Activated naive CD4-positive, alpha-beta T cell treated with anti-CD3 and anti-CD28 coated beads for 36 hours (primary cell): ENCODE results near the gene AGPAT2. TPM values are rescaled to one million over a fixed set of nuclear protein-coding genes. Genes with fewer than 3 reads are reported as not detected.
A peak's percentile ranks its signal among the peaks of the same experiment; 100 is the strongest.

ENCODE experiments used
- CTCF ChIA-PET: fragments of 350-600 bp; sonication (Branson Sonifier 250); formaldehyde crosslinking; loops from one replicate; lab custom pipeline; 2021; ENCODE audit warnings: antibody characterized with exemption; lab: Charles Lee
- DNase-seq: peaks from one replicate; pipeline ENCODE4 v3.0.0-alpha.2; 2020
- H3K27ac Mint-ChIP-seq: one replicate; pipeline ENCODE4 v1.8.0; 2021; ENCODE audit warnings: mild to moderate bottlenecking, mixed read lengths
- H3K27me3 Mint-ChIP-seq: one replicate; pipeline ENCODE4 v1.8.0; 2021; ENCODE audit warnings: low read depth, mixed read lengths
- H3K36me3 Mint-ChIP-seq: one replicate; pipeline ENCODE4 v1.8.0; 2021; ENCODE audit warnings: low read depth, mixed read lengths
- H3K4me1 Mint-ChIP-seq: one replicate; pipeline ENCODE4 v1.8.0; 2021; ENCODE audit warnings: low read depth, mixed read lengths
- H3K4me3 Mint-ChIP-seq: one replicate; pipeline ENCODE4 v1.8.0; 2021; ENCODE audit warnings: mild to moderate bottlenecking, moderate library complexity, mixed read lengths
- H3K9me3 Mint-ChIP-seq: one replicate; pipeline ENCODE4 v1.8.0; 2021; ENCODE audit warnings: mixed read lengths
- intact Hi-C: fragments of 100-400 bp; cut with micrococcal nuclease; formaldehyde crosslinking; loops from one replicate; pipeline ENCODE4 v1.15.1; 2023
- total RNA-seq, 2 experiments: library from RNA; stranded (reverse); gene quantifications; one replicate each; pipeline ENCODE4 v1.2.3, GENCODE V29; 2021

Gene AGPAT2
- 1 to 10 TPM; 8.7 to 9.4 TPM for total RNA-seq

DNA sequence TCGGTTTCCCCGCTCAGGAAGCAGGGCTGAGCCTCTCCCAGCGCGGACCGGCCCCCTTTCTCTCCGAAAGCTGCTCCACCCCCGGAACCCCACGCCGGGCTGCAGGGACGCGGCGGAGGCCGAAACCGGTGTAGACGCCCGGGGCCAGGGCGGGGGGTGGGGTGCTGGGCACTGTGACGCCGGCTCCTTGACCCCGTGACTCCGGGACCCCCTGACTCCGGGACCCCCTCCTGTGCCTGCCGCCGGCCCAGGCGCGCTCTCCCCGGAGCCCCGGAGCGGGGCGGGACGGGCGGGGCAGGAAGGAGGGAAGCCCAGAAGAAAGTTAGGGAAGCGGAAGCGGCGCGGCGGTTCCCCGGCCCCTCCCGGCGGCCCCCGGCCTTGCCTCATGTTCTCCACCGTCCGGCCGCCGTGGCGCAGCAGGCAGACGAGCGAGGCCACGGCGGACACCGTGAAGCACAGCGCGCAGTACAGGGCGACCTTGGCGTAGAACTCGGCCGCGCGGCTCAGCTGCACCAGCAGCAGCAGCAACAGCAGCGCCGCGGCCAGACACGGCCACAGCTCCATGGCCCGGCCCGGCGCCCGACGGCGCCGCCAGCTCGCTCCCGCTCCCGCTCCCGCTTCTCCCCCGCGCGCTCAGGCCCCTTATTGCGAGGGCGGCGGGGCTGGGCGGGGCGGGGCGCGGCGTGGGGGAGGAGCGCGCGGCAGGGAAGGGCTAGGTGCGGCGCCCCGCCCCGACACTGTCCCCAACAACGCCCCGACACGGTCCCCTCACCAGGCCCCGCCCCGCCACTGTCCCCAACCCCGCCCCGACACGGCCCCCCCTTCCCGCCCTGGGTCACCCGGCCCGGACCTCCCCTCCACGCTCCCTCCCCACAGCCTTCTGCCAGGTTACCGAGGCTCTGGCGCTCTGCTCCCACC lies at the start of gene AGPAT2:
Gene AGPAT2, minus strand, starts transcription at position 664 of the 918 bp plus-strand sequence. Its CDS starts 100 bp downstream, at position 564.
- peak within 1 kb of the TSS; percentile 74 for H3K4me3 Mint-ChIP-seq
- H3K27ac Mint-ChIP-seq = no peak within 1 kb of the TSS
- peak; percentile 65 for DNase-seq
- peaks cover 3% of the 10 kb centered on the region for H3K4me1 Mint-ChIP-seq
- intact Hi-C loops = loop anchor here (2.0 kb wide), 1 partner anchor 42 kb away; no protein-coding TSS in a partner anchor
- no peaks in the 10 kb centered on the region for H3K9me3 Mint-ChIP-seq
- no peaks in the 10 kb centered on the region for H3K36me3 Mint-ChIP-seq
- no peaks in the 10 kb centered on the region for H3K27me3 Mint-ChIP-seq
- CTCF ChIA-PET = no interaction called here

DNA sequence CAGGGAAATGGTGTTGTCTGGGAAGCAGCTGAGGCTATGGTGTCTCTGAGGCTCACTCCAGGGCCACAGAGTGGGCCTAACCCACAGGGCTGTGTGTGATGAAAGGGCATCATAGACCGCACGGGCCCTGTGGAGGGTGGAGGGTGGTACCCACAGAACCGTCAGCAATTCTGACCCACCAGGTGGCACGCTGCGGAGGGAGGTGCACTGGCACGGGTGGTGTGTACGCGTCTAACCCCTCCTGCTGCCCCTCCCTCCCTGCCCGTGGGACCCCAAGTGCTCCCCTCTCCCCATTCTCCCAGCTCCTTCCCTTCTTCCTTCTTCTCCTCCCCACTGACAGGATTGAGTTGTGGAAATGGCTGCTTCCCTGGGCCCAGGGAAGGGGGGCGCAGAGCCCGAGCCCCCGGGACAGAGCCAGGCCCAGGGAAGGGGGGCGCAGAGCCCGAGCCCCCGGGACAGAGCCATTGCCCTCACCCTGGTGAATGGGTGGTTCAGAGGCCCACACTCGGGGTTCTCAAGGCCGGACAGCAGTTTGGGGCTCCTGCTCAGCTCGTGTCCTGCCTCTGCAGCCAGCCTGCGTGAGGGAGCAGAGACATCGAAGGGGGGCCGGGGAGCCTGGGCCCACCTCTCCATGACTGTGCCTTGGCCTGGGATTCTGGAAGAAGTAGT lies 48.7 kb upstream of the AGPAT2 start:
- no peaks in the 10 kb centered on the region for H3K27me3 Mint-ChIP-seq
- H3K4me1 Mint-ChIP-seq = peaks cover 22% of the 10 kb centered on the region
- no peak overlapping the region for H3K4me3 Mint-ChIP-seq
- no peak for DNase-seq
- intact Hi-C loops = no loop called here
- H3K36me3 Mint-ChIP-seq = no peaks in the 10 kb centered on the region
- no peaks in the 10 kb centered on the region for H3K9me3 Mint-ChIP-seq
- CTCF ChIA-PET = no interaction called here
- H3K27ac Mint-ChIP-seq = no peak overlapping the region

DNA sequence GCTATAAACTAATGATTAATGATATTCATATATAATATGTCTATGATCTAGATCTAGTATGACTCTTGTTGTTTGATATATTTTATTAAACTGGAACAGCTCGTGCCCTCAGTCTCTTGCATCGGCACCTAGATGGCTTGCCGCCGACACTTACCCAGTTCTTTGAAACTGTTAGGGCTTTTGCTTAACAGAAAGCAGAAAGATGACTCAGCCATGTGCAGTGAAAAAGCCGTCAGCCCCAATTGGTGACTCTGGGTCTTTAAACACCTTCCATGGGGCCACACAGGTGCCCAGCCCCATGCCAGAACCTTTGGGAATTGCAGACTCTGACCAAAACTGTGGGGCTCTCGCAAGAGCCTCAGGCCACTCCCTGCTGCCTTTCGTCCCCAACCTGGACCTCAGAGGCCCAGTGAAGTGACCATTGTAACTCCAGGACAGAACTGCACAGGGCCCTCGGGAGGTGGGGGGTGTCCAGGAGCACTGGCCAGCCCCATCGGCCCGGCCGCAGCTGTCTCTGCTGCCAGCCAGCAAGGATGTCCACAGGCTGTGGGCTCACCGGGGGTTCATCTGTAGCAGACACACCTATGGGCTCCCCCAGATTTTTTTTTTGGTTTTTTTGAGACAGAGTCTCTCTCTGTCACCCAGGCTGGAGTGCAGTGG lies 47.7 kb upstream of the AGPAT2 start:
- H3K4me3 Mint-ChIP-seq = no peak overlapping the region
- H3K36me3 Mint-ChIP-seq = no peaks in the 10 kb centered on the region
- H3K27me3 Mint-ChIP-seq = no peaks in the 10 kb centered on the region
- no peak overlapping the region for H3K27ac Mint-ChIP-seq
- H3K9me3 Mint-ChIP-seq = no peaks in the 10 kb centered on the region
- CTCF ChIA-PET = no interaction called here
- H3K4me1 Mint-ChIP-seq = peaks cover 20% of the 10 kb centered on the region
- intact Hi-C loops = no loop called here
- DNase-seq = peak; percentile 42

DNA sequence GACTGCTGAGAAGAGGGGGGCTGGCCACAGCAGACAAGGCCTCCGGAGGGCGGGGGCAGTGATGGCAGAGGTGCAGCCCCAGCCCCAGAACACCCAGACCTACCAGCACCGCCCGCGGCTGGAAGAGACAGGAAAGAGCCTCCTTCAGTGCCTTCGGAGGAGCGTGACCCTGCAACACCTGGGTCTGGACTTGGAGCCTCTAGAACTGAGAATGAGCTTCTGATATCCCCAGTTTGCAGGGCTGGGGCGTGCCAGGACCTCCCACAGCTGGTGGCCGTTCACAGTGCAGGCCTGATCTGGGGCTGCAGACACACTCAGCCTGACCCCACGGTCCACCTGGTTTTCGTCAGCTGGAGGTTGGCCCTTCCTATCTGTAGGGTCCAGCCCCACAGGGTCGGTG lies 46.4 kb upstream of the AGPAT2 start:
- no peaks in the 10 kb centered on the region for H3K27me3 Mint-ChIP-seq
- no peaks in the 10 kb centered on the region for H3K9me3 Mint-ChIP-seq
- no peak overlapping the region for H3K4me3 Mint-ChIP-seq
- no peak for DNase-seq
- intact Hi-C loops = no loop called here
- CTCF ChIA-PET = no interaction called here
- H3K36me3 Mint-ChIP-seq = no peaks in the 10 kb centered on the region
- no peak overlapping the region for H3K27ac Mint-ChIP-seq
- peaks cover 27% of the 10 kb centered on the region for H3K4me1 Mint-ChIP-seq

DNA sequence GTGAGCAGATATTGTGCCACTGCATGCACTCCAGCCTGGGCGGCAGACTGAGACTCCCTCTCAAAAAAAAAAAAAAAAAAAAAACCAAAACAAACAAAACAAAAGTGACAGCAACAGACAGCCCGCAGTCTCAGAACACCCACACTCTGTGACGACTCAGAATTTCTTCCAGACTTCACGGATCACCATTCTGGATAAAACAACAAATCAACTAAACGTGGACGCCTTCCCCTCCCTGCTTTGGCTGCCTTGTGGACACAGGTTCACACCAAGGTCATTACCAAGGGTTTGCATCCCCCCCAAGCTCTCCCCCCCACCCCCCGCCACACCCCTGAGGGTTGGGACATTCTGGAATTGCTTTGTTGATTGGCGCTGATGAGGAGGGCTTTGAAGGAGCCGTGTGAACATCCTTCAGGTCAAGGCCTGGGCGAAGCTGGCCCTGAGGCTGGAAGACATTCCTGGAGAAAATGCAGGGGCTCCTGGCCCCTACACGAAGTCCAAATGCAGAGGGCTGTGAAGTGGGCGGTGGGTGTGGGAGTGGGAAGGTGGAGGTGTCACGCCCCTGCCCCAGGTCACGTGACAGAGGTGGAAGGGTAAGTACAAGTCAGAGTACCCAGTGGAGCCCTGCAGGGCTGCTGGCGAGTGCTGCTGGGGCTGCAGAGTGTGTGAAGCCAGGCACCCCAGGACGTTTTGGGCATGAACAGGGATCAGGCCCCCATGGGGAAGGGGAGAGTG lies 45.4 kb upstream of the AGPAT2 start:
- CTCF ChIA-PET = interaction anchor here (0.6 kb wide), 1 partner anchor 200 kb away, joined by 5 read pairs; no protein-coding TSS in a partner anchor
- H3K36me3 Mint-ChIP-seq = peaks cover under 1% of the 10 kb centered on the region
- no peaks in the 10 kb centered on the region for H3K9me3 Mint-ChIP-seq
- no peaks in the 10 kb centered on the region for H3K27me3 Mint-ChIP-seq
- no peak overlapping the region for H3K4me3 Mint-ChIP-seq
- no peak overlapping the region for H3K27ac Mint-ChIP-seq
- intact Hi-C loops = no loop called here
- no peak for DNase-seq
- H3K4me1 Mint-ChIP-seq = peaks cover 27% of the 10 kb centered on the region

DNA sequence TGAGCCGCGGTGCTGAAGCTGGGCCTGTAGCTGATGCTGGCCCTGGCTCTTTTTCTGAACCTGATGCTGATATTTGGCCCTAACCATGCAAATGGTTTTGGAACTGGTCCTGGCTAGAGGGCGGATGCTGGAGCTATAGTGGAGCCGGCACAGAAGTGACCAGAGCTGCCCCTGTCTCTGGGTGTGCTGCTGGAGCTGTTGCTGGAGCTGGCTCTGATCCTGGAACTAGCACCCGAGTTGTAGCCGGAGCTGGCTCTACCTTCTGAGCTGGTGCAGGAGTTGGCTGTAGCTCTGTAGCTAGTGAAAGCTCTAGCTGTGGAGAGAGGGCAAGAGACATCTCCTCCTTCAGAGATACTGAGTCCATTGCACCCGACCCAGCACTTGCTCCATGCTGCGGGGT lies 42.7 kb upstream of the AGPAT2 start:
- DNase-seq = no peak
- Mint-ChIP-seq H3K9me3 (no peaks in the 10 kb centered on the region), H3K27me3 (no peaks in the 10 kb centered on the region), H3K4me3 (peak overlapping the region; percentile 92), H3K36me3 (peaks cover 21% of the 10 kb centered on the region), H3K27ac (no peak overlapping the region), H3K4me1 (peaks cover 43% of the 10 kb centered on the region)
- CTCF ChIA-PET = interaction anchor here (1.0 to 2.0 kb wide), 7 partner anchors 20 to 305 kb away, joined by 3 to 8 read pairs (median 3); partner anchors contain the start of gene LCN8
- intact Hi-C loops = loop anchor here (2.0 kb wide), 1 partner anchor 43 kb away; the partner anchor contains the start of gene AGPAT2

GRCh38 chr9:136729144-136729543 lies 41.9 kb upstream of the AGPAT2 start:
- H3K4me1 Mint-ChIP-seq = peaks cover 47% of the 10 kb centered on the region
- intact Hi-C loops = loop anchor here (2.0 kb wide), 1 partner anchor 42 kb away; the partner anchor contains the start of gene AGPAT2
- peak; percentile 21 for DNase-seq
- CTCF ChIA-PET = interaction anchor here (0.9 to 2.0 kb wide), 7 partner anchors 16 to 306 kb away, joined by 3 to 8 read pairs (median 4); partner anchors contain the start of gene LCN8
- H3K27ac Mint-ChIP-seq = no peak overlapping the region
- H3K27me3 Mint-ChIP-seq = no peaks in the 10 kb centered on the region
- peak overlapping the region; percentile 92 for H3K4me3 Mint-ChIP-seq
- peaks cover 28% of the 10 kb centered on the region for H3K36me3 Mint-ChIP-seq
- H3K9me3 Mint-ChIP-seq = no peaks in the 10 kb centered on the region

DNA sequence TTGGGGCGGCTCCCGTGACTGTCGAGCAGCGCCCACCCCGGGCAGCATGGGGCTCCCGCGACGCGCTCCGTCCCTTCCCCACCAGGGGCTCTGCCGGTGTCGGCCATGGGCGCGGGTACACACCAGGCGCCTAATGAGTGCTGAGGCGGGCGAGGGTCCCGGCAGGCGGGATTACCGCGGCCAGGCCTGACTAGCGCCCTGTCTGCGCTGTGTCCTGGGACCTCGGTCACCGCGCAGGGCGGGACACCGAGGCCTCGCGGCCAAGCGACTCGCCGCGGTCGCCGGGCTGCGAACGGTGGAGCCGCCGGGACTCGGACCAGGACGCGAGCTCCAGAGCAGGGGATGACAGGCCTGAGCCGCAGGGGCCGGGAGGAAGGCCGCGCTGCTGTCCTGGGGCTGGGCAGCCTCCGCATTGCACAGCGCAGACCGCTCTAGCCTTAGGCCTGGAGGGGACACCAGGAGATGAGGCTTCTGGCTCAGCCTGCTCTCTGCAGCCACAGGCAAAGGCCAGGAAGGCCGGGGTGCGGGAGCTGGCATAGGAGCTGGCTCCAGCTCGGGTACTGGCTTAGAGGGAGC lies 41.4 kb upstream of the AGPAT2 start:
- H3K27ac Mint-ChIP-seq = no peak overlapping the region
- intact Hi-C loops = loop anchor here (1.0 to 2.0 kb wide), 2 partner anchors 27 to 42 kb away; partner anchors contain the start of gene AGPAT2
- H3K36me3 Mint-ChIP-seq = peaks cover 33% of the 10 kb centered on the region
- peaks cover 49% of the 10 kb centered on the region for H3K4me1 Mint-ChIP-seq
- no peak for DNase-seq
- peak overlapping the region; percentile 92 for H3K4me3 Mint-ChIP-seq
- CTCF ChIA-PET = interaction anchor here (0.7 to 2.0 kb wide), 7 partner anchors 13 to 300 kb away, joined by 3 to 8 read pairs (median 4); no protein-coding TSS in a partner anchor
- H3K9me3 Mint-ChIP-seq = no peaks in the 10 kb centered on the region
- H3K27me3 Mint-ChIP-seq = no peaks in the 10 kb centered on the region

DNA sequence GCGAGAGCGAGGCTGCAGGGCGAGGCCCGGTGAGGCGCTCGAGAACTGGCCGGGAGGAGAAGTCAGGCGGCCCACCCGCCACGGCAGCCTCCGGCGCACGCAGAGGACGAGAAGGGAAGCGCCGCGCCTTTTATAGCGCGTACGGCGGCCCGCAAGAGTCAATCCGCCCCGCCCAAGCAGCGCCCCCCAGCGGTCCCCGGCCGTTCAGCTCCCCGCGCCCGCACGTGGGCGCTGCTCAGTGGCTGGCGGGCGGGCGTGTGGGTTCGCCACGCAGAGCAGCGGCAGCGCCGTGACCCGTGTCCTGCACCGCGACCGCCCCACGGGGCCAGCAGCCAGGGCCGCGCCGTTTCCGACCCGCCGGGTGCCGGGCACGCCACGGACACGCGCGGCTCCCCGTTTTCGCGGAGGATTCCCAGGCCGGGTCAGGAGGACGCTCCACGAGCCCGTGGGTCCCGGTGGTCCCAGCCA lies 40.9 kb upstream of the AGPAT2 start:
- Mint-ChIP-seq H3K27me3 (no peaks in the 10 kb centered on the region), H3K27ac (no peak overlapping the region), H3K36me3 (peaks cover 35% of the 10 kb centered on the region), H3K4me1 (peaks cover 51% of the 10 kb centered on the region), H3K4me3 (peak overlapping the region; percentile 92), H3K9me3 (no peaks in the 10 kb centered on the region)
- intact Hi-C loops = loop anchor here (1.0 to 2.0 kb wide), 2 partner anchors 27 to 41 kb away; partner anchors contain the start of gene AGPAT2
- peak; percentile 89 for DNase-seq
- CTCF ChIA-PET = interaction anchor here (0.7 to 1.6 kb wide), 3 partner anchors 14 to 301 kb away, joined by 4 to 5 read pairs (median 4); no protein-coding TSS in a partner anchor

DNA sequence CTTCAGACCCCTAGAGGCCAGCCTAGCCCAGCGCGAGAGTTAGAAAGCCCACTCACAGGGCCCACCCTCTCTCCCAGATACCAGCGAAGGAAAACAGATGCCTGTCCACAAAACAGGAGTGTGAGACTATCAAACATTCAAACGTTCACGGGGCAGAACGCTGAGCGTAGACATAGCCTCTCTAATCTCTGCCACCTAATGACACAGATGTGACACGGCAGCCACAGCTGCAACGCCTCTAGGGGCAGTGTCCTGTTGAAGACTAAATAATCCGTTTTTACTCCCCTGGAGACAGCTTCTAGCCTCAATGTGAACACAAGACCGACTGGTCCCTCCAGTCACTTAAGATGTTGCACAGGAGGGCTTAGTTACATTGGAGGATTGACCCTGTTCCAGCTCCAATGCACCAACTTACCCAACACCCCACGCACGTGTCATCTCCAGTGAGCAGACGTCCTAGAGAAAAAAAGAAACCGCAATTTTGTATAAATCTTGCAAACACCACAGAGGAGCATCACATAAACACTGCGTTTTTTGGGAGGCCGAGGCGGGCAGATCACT lies 39.5 kb upstream of the AGPAT2 start:
- intact Hi-C loops = no loop called here
- DNase-seq = peak; percentile 64
- H3K27ac Mint-ChIP-seq = peak overlapping the region; percentile 77
- H3K9me3 Mint-ChIP-seq = no peaks in the 10 kb centered on the region
- peak overlapping the region; percentile 92 for H3K4me3 Mint-ChIP-seq
- peaks cover 35% of the 10 kb centered on the region for H3K36me3 Mint-ChIP-seq
- CTCF ChIA-PET = interaction anchor here (0.6 to 2.7 kb wide), 10 partner anchors 10 to 708 kb away, joined by 3 to 9 read pairs (median 4); no protein-coding TSS in a partner anchor
- H3K27me3 Mint-ChIP-seq = no peaks in the 10 kb centered on the region
- H3K4me1 Mint-ChIP-seq = peaks cover 41% of the 10 kb centered on the region
